H9 (cell line): Measurements from ENCODE around the gene ADORA1. TPM values are rescaled to one million over a fixed set of nuclear protein-coding genes. Genes with fewer than 3 reads are reported as not detected.

Experiments used
- DNase-seq: peaks from one replicate; pipeline ENCODE4 v3.0.0-alpha.2; 2017
- H2AFZ ChIP-seq: one replicate; pipeline ENCODE4 v1.6.1; 2013; ENCODE audit warnings: mild to moderate bottlenecking, low read length, control low read depth, moderate library complexity
- H2AK5ac ChIP-seq: 2 replicates; pipeline ENCODE4 v1.6.1; 2013; ENCODE audit warnings: low read length, control low read depth, mixed read lengths; ENCODE audit not compliant: insufficient read length
- H2BK120ac ChIP-seq: one replicate; pipeline ENCODE4 v1.6.1; 2013; ENCODE audit warnings: low read depth, mild to moderate bottlenecking, low read length, control low read depth, inconsistent platforms; ENCODE audit not compliant: poor library complexity, severe bottlenecking
- H2BK12ac ChIP-seq: 2 replicates; pipeline ENCODE4 v1.6.1; 2013; ENCODE audit warnings: low read length, control low read depth, mixed read lengths, low read depth; ENCODE audit not compliant: insufficient read length
- H2BK15ac ChIP-seq: 2 replicates; pipeline ENCODE4 v1.6.1; 2013; ENCODE audit warnings: low read depth, low read length, control low read depth
- H2BK20ac ChIP-seq: one replicate; pipeline ENCODE4 v1.6.1; 2013; ENCODE audit warnings: low read depth, mild to moderate bottlenecking, low read length, control low read depth, inconsistent platforms; ENCODE audit not compliant: poor library complexity, severe bottlenecking
- H2BK5ac ChIP-seq: 2 replicates; pipeline ENCODE4 v1.6.1; 2013; ENCODE audit warnings: low read length, control low read depth, mixed read lengths; ENCODE audit not compliant: insufficient read length
- H3K14ac ChIP-seq: 2 replicates; pipeline ENCODE4 v1.6.1; 2013; ENCODE audit warnings: low read length, control low read depth; ENCODE audit not compliant: insufficient read depth
- H3K18ac ChIP-seq: 2 replicates; pipeline ENCODE4 v1.6.1; 2013; ENCODE audit warnings: low read depth, mild to moderate bottlenecking, mixed read lengths, low read length, control low read depth; ENCODE audit not compliant: insufficient read length
- H3K23ac ChIP-seq: 2 replicates; pipeline ENCODE4 v1.6.1; 2013; ENCODE audit warnings: low read length, control low read depth, mixed read lengths, low read depth; ENCODE audit not compliant: insufficient read length
- H3K23me2 ChIP-seq: 2 replicates; pipeline ENCODE4 v1.6.1; 2013; ENCODE audit warnings: low read depth, mild to moderate bottlenecking, mixed read lengths, low read length, control low read depth; ENCODE audit not compliant: insufficient read length, poor library complexity, severe bottlenecking
- H3K27ac ChIP-seq: 2 replicates; pipeline ENCODE4 v1.5.1; 2013; ENCODE audit warnings: low read length, control low read depth, mixed read lengths, low read depth; ENCODE audit not compliant: insufficient read length
- H3K27me3 ChIP-seq: 2 replicates; pipeline ENCODE4 v1.6.1; 2013; ENCODE audit warnings: low read length, control low read depth, inconsistent platforms; ENCODE audit not compliant: insufficient read depth
- H3K4ac ChIP-seq: 2 replicates; pipeline ENCODE4 v1.6.1; 2013; ENCODE audit warnings: low read depth, mild to moderate bottlenecking, control low read depth, inconsistent platforms, low read length, moderate library complexity
- H3K4me1 ChIP-seq: 2 replicates; pipeline ENCODE4 v1.6.1; 2013; ENCODE audit warnings: low read length, control low read depth, inconsistent platforms; ENCODE audit not compliant: insufficient read depth
- H3K4me2 ChIP-seq: 2 replicates; pipeline ENCODE4 v1.6.1; 2013; ENCODE audit warnings: low read length, control low read depth, mixed read lengths; ENCODE audit not compliant: insufficient read length, insufficient read depth
- H3K56ac ChIP-seq: 2 replicates; pipeline ENCODE4 v1.6.1; 2013; ENCODE audit warnings: low read depth, mild to moderate bottlenecking, mixed read lengths, low read length, control low read depth; ENCODE audit not compliant: insufficient read length
- H3K79me1 ChIP-seq: 2 replicates; pipeline ENCODE4 v1.6.1; 2013; ENCODE audit warnings: low read depth, mild to moderate bottlenecking, moderate library complexity, low read length, control low read depth, inconsistent platforms; ENCODE audit not compliant: insufficient read depth, poor library complexity, severe bottlenecking
- H3K79me2 ChIP-seq: 2 replicates; pipeline ENCODE4 v1.6.1; 2013; ENCODE audit warnings: low read length, control low read depth, inconsistent platforms; ENCODE audit not compliant: insufficient read depth
- H3K9ac ChIP-seq: 2 replicates; pipeline ENCODE4 v1.6.1; 2013; ENCODE audit warnings: low read length, control low read depth, mixed read lengths; ENCODE audit not compliant: insufficient read length; ENCODE audit errors: extremely low read depth
- H3K9me3 ChIP-seq: one replicate; pipeline ENCODE4 v1.6.1; 2013; ENCODE audit warnings: low read depth, low read length, inconsistent platforms; ENCODE audit not compliant: control insufficient read depth
- H3T11ph ChIP-seq: one replicate; pipeline ENCODE4 v1.6.1; 2013; ENCODE audit warnings: mild to moderate bottlenecking, low read length, control low read depth, inconsistent platforms
- H4K20me1 ChIP-seq: one replicate; pipeline ENCODE4 v1.6.1; 2013; ENCODE audit not compliant: control insufficient read depth, insufficient read length, insufficient read depth
- H4K5ac ChIP-seq: 2 replicates; pipeline ENCODE4 v1.6.1; 2013; ENCODE audit warnings: low read depth, mild to moderate bottlenecking, mixed read lengths, low read length, control low read depth; ENCODE audit not compliant: insufficient read length
- H4K8ac ChIP-seq: replicated peaks from 2 replicates; pipeline ENCODE4 v1.6.1; 2013; ENCODE audit warnings: low read length, control low read depth, mixed read lengths, low read depth; ENCODE audit not compliant: insufficient read length
- H4K91ac ChIP-seq: 2 replicates; pipeline ENCODE4 v1.6.1; 2013; ENCODE audit warnings: low read depth, mild to moderate bottlenecking, moderate library complexity, mixed read lengths, low read length, control low read depth; ENCODE audit not compliant: insufficient read length
- H3K27ac Mint-ChIP-seq, 3 experiments: 2 replicates in 2 of 3; 3 replicates in 1 of 3; pipeline ENCODE4 v1.8.0; 2020 to 2021; ENCODE audit warnings: mixed read lengths in 3 of 3, mild to moderate bottlenecking in 1 of 3, moderate library complexity in 1 of 3
- H3K27me3 Mint-ChIP-seq: 2 replicates; pipeline ENCODE4 v1.8.0; 2021; ENCODE audit warnings: low read depth, mild to moderate bottlenecking, moderate library complexity, mixed read lengths
- H3K36me3 Mint-ChIP-seq, 3 experiments: 2 replicates in 2 of 3; 3 replicates in 1 of 3; pipeline ENCODE4 v1.8.0; 2020 to 2021; ENCODE audit warnings: low read depth in 3 of 3, mixed read lengths in 3 of 3; ENCODE audit not compliant: insufficient read depth in 1 of 3
- H3K4me1 Mint-ChIP-seq, 2 experiments: 2 replicates each; pipeline ENCODE4 v1.8.0; 2020; ENCODE audit warnings: mixed read lengths in 2 of 2
- H3K4me3 Mint-ChIP-seq, 2 experiments: 2 replicates in 1 of 2; 3 replicates in 1 of 2; pipeline ENCODE4 v1.8.0; 2020 to 2021; ENCODE audit warnings: mild to moderate bottlenecking in 2 of 2, mixed read lengths in 2 of 2, moderate library complexity in 1 of 2
- H3K9me3 Mint-ChIP-seq, 2 experiments: 2 replicates in 1 of 2; 3 replicates in 1 of 2; pipeline ENCODE4 v1.8.0; 2020; ENCODE audit warnings: mild to moderate bottlenecking in 2 of 2, mixed read lengths in 2 of 2, moderate library complexity in 1 of 2
- WGBS: extraction: QIAGEN DNeasy Blood & Tissue Kit; methylation state at CpG from one replicate; pipeline ENCODE4 v1.1.7; 2013; ENCODE audit warnings: missing lambda C conversion rate, low lambda C conversion rate, mixed read lengths; ENCODE audit not compliant: insufficient read length; ENCODE audit errors: extremely low coverage; 5-methylcytosine and 5-hydroxymethylcytosine counted together
- total RNA-seq: library from RNA; stranded (reverse); gene quantifications from 2 replicates; pipeline ENCODE4 v1.2.1, GENCODE V29; 2021
- TF ChIP-seq, protein P1 (sequence below): fragments of 200-600 bp; sonication (generic); conservative IDR thresholded peaks from 3 replicates; pipeline ENCODE4 v1.8.0; 2021; ENCODE audit warnings: antibody characterized with exemption, mild to moderate bottlenecking

The ADORA1 gene
- total RNA-seq, 1 experiment from 2014 or later = 1.3 TPM

GRCh38 chr1:203103829-203104495 is 23.6 kb upstream of the ADORA1 start:
- no peak overlapping the region; a peak in 1 of 7 replicates for H3K27ac Mint-ChIP-seq
- H3K4me1 ChIP-seq = no peaks in the 10 kb centered on the region
- no peaks in the 10 kb centered on the region for H3K23me2 ChIP-seq
- H3K4me2 ChIP-seq = no peak overlapping the region
- peaks cover 5 to 6% of the 10 kb centered on the region in 2 experiments; a peak in 2 of 5 replicates for H3K9me3 Mint-ChIP-seq
- H4K20me1 ChIP-seq = no peaks in the 10 kb centered on the region
- H2AFZ ChIP-seq = no peak overlapping the region
- H4K5ac ChIP-seq = no peak overlapping the region
- H3K23ac ChIP-seq = no peak overlapping the region
- H2BK20ac ChIP-seq = no peak overlapping the region
- H3K36me3 Mint-ChIP-seq = no peaks in the 10 kb centered on the region
- DNase-seq = no peak
- no peak overlapping the region for H2BK12ac ChIP-seq
- H3K9ac ChIP-seq = no peak overlapping the region
- H3K4me1 Mint-ChIP-seq = no peaks in the 10 kb centered on the region
- H3K4me3 Mint-ChIP-seq = no peak overlapping the region
- WGBS = no CpG with 5 or more reads among the region's 6 CpGs
- H3K79me2 ChIP-seq = no peaks in the 10 kb centered on the region
- no peak overlapping the region for H3K4ac ChIP-seq
- H3K79me1 ChIP-seq = no peaks in the 10 kb centered on the region
- no peak overlapping the region for H3K56ac ChIP-seq
- no peak overlapping the region for H3K14ac ChIP-seq
- no peak overlapping the region for H2BK15ac ChIP-seq
- H3K27ac ChIP-seq = no peak overlapping the region
- TF ChIP-seq, protein P1, sequence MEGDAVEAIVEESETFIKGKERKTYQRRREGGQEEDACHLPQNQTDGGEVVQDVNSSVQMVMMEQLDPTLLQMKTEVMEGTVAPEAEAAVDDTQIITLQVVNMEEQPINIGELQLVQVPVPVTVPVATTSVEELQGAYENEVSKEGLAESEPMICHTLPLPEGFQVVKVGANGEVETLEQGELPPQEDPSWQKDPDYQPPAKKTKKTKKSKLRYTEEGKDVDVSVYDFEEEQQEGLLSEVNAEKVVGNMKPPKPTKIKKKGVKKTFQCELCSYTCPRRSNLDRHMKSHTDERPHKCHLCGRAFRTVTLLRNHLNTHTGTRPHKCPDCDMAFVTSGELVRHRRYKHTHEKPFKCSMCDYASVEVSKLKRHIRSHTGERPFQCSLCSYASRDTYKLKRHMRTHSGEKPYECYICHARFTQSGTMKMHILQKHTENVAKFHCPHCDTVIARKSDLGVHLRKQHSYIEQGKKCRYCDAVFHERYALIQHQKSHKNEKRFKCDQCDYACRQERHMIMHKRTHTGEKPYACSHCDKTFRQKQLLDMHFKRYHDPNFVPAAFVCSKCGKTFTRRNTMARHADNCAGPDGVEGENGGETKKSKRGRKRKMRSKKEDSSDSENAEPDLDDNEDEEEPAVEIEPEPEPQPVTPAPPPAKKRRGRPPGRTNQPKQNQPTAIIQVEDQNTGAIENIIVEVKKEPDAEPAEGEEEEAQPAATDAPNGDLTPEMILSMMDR = no peak
- no peak overlapping the region for H4K91ac ChIP-seq
- peaks cover 21% of the 10 kb centered on the region for H3K27me3 Mint-ChIP-seq
- no peak overlapping the region for H2BK120ac ChIP-seq
- no peak overlapping the region for H2BK5ac ChIP-seq
- no peaks in the 10 kb centered on the region for H3K27me3 ChIP-seq
- no peak overlapping the region for H3T11ph ChIP-seq
- H4K8ac ChIP-seq = no peak overlapping the region
- no peak overlapping the region for H3K18ac ChIP-seq
- H3K9me3 ChIP-seq = no peaks in the 10 kb centered on the region
- no peak overlapping the region for H2AK5ac ChIP-seq
